Karpas-422 (cell line): ENCODE results near the gene SYNE3. TPM values are rescaled to one million over a fixed set of nuclear protein-coding genes. Genes with fewer than 3 reads are reported as not detected.
A peak's percentile ranks its signal among the peaks of the same experiment; 100 is the strongest.
"Not testable (repeated sequence)": the region's sequence is repeated elsewhere in the genome, so short reads cannot be mapped to it uniquely, and the experiment has no call there.

ENCODE experiments used
- DNase-seq: peaks from one replicate; pipeline ENCODE4 v3.0.0-alpha.2; 2015
- H2AFZ ChIP-seq: fragments of 200-600 bp; sonication (generic); 2 replicates; pipeline ENCODE4 v1.6.1; 2014; ENCODE audit warnings: antibody characterized with exemption, low read length, mixed read lengths
- H3K27ac ChIP-seq: fragments of 200-600 bp; sonication (generic); 2 replicates; pipeline ENCODE4 v1.5.1; 2014; ENCODE audit warnings: mild to moderate bottlenecking, low read length, moderate library complexity
- H3K27me3 ChIP-seq: fragments of 200-600 bp; sonication (generic); 2 replicates; pipeline ENCODE4 v1.6.1; 2014; ENCODE audit warnings: low read length, mixed read lengths
- H3K36me3 ChIP-seq: fragments of 200-600 bp; sonication (generic); 2 replicates; pipeline ENCODE4 v1.6.1; 2014; ENCODE audit warnings: low read length, mixed read lengths; ENCODE audit not compliant: insufficient read depth
- H3K4me1 ChIP-seq: fragments of 200-600 bp; sonication (generic); 2 replicates; pipeline ENCODE4 v1.6.1; 2014; ENCODE audit warnings: mild to moderate bottlenecking, low read length, mixed read lengths
- H3K4me2 ChIP-seq: fragments of 200-600 bp; sonication (generic); 2 replicates; pipeline ENCODE4 v1.6.1; 2014; ENCODE audit warnings: low read length, low read depth, mild to moderate bottlenecking; ENCODE audit not compliant: poor library complexity, severe bottlenecking
- H3K4me3 ChIP-seq: fragments of 200-600 bp; sonication (generic); 2 replicates; pipeline ENCODE4 v1.5.1; 2014; ENCODE audit warnings: mild to moderate bottlenecking, antibody characterized with exemption, low read length, mixed read lengths
- H3K79me2 ChIP-seq: fragments of 200-600 bp; sonication (generic); 2 replicates; pipeline ENCODE4 v1.6.1; 2014; ENCODE audit warnings: mild to moderate bottlenecking, low read length, mixed read lengths
- H3K9ac ChIP-seq: fragments of 200-600 bp; sonication (generic); 2 replicates; pipeline ENCODE4 v1.6.0; 2014; ENCODE audit warnings: low read length
- H3K9me2 ChIP-seq: fragments of 200-600 bp; sonication (generic), shearing (Covaris generic); replicated peaks from 2 replicates; pipeline ENCODE4 v1.6.0; 2014; ENCODE audit warnings: mild to moderate bottlenecking, low read length, moderate library complexity; ENCODE audit not compliant: insufficient read depth
- H3K9me3 ChIP-seq: fragments of 300-700, 200-600 bp; sonication (generic); 2 replicates; pipeline ENCODE4 v1.6.1; 2014; ENCODE audit warnings: low read length, mixed read lengths
- H4K20me1 ChIP-seq: fragments of 200-600 bp; sonication (generic); 2 replicates; pipeline ENCODE4 v1.6.1; 2014; ENCODE audit warnings: mild to moderate bottlenecking, antibody characterized with exemption, low read length, low read depth; ENCODE audit not compliant: insufficient read depth
- total RNA-seq: library from RNA; depleted of rRNA; stranded (reverse); fragments of >200 nt; shearing (Covaris generic); gene quantifications from 2 replicates; pipeline ENCODE4 v1.2.3, GENCODE V29; 2014; ENCODE audit warnings: low replicate concordance

The SYNE3 gene
- total RNA-seq, 1 experiment from 2014 or later, result 1.8 TPM

DNA sequence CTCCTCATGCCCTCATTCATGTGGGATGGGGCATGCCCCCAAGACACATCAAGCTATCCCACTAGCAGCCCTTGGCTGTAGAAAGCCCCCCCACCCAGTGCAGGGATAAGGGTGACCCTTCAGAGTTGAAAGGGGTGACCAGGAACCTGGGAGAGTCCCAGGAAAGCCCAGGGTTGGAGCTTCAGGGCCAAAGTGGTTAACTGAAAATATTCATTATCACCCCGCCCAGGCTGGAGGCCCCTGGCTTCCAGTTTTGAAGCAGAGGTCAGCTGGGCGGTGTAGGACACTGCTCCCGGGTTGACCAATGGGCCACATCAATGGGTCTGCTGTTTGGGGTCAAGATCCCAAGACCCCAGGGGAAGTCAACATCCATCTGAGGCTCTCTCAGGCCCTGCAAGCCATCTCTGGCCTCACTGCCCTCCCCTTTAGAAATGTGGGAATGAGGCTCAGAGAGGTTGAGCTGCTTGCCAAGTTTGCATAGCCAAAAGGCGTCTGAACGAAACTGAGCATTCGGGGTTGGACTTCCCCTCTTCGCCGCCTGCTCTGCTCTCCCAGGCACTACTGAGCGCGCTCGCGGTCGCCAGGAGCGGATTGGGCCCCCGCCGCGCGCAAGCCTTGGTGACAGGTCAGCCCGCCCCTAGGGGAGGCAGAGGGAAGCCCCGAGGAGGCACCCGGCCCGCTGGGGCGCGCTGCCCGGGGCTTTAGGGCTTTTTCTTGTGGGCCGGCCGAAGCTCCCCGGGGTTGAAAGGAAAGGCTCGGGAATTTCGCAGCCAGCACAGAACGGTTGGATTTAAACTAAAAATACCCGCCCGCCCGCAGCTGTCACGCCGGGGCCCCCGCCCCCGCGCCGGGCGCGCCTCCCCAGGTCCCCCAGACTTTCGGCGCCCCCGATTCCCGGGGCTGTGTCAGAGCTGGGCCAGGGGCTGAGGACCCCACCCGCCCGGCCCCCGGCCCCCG is 576 bp downstream of the SYNE3 start:
- Histone ChIP-seq H3K27ac (no peak overlapping the region), H2AFZ (peak overlapping the region; percentile 19; the same call in 1 of the 2 replicates), H3K9me2 (no peaks in the 10 kb centered on the region), H3K9ac (peak overlapping the region; percentile 60), H4K20me1 (no peaks in the 10 kb centered on the region; the same call in 1 of the 2 replicates), H3K9me3 (no peaks in the 10 kb centered on the region), H3K4me3 (peak overlapping the region; percentile 63), H3K79me2 (no peaks in the 10 kb centered on the region), H3K36me3 (no peaks in the 10 kb centered on the region), H3K27me3 (no peaks in the 10 kb centered on the region; the same call in 1 of the 2 replicates), H3K4me1 (peaks cover 50% of the 10 kb centered on the region), H3K4me2 (peak overlapping the region; percentile 82)
- DNase-seq, result peak; percentile 88

DNA sequence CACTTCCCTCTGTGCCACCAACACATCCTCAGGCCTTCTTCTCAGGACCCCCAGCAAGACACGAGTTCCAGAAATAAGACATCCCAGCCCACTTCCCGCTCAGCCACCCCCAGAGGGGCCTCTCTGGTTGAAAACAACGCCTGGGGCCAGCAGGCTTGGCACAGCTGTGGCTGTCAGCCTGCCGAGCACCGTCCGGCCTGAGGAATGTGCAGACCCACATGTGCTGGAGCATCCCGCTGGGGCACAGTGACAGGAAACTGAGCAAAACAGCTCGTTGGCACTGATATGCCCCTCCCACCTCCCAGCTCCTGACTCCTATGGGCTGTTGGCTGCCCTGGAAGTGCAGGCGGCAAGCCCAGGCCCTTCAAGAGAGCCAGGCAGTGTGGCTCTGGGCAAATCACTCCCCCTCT is 1.4 kb downstream of the SYNE3 start:
- H3K4me1 ChIP-seq, result peaks cover 47% of the 10 kb centered on the region
- no peak overlapping the region for H3K27ac ChIP-seq
- no peaks in the 10 kb centered on the region for H3K36me3 ChIP-seq
- no peaks in the 10 kb centered on the region for H3K9me3 ChIP-seq
- no peak overlapping the region for H3K9ac ChIP-seq
- no peaks in the 10 kb centered on the region for H3K79me2 ChIP-seq
- H2AFZ ChIP-seq, result no peak overlapping the region
- H4K20me1 ChIP-seq, result no peaks in the 10 kb centered on the region; the same call in 1 of the 2 replicates
- no peaks in the 10 kb centered on the region for H3K9me2 ChIP-seq
- no peak overlapping the region for H3K4me3 ChIP-seq
- H3K4me2 ChIP-seq, result peak overlapping the region; percentile 82
- H3K27me3 ChIP-seq, result no peaks in the 10 kb centered on the region; the same call in 1 of the 2 replicates
- no peak for DNase-seq

DNA sequence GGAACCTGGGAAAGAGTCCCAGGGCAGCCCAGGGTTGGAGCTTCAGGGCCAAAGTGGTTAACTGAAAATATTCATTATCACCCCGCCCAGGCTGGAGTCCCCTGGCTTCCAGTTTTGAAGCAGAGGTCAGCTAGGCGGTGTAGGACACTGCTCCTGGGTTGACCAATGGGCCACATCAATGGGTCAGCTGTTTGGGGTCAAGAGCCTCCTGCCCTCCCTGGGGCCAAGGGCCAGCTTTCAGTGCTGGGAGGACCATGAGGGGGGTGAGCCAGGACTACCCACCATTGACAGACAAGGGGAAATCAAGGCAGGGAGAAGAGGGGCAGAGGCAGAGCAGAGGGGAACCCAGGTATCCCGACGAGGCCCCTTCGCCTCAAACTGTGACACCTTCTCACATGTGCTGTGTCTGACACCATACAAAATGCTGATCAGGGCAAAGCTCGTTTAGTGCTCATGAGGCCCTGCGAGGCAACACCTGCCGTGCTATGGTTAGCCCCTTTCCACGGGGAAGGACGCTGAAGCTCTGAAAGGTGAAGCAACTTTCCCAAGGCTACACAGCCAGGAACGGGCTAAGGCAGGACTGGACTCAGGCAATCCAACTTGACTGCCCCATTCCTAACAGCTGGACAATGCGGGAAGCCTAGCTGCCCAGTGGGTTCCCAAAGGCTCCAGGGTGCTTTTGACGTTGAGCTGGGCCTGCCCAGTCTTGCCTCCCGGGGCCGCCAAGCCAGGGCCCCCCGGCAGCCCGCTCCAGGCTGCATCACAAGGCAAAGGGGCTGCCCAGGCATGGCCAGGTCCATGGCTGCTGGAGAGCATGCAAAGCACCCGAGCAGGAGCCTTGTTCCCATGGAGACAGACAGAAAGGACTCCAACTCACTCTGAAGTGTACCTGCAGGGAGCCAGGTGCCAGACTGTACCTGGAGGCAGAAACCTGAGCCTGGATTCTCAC is 2.0 kb downstream of the SYNE3 start:
- Histone ChIP-seq H3K9me2 (no peaks in the 10 kb centered on the region), H3K4me3 (no peak overlapping the region), H3K36me3 (no peaks in the 10 kb centered on the region), H3K4me2 (no peak overlapping the region), H3K9ac (no peak overlapping the region), H3K27ac (no peak overlapping the region), H3K4me1 (peaks cover 40% of the 10 kb centered on the region), H3K9me3 (no peaks in the 10 kb centered on the region), H2AFZ (no peak overlapping the region), H3K27me3 (no peaks in the 10 kb centered on the region; the same call in 1 of the 2 replicates), H3K79me2 (no peaks in the 10 kb centered on the region), H4K20me1 (peaks cover 2% of the 10 kb centered on the region; the same call in 1 of the 2 replicates)
- DNase-seq, result no peak

DNA sequence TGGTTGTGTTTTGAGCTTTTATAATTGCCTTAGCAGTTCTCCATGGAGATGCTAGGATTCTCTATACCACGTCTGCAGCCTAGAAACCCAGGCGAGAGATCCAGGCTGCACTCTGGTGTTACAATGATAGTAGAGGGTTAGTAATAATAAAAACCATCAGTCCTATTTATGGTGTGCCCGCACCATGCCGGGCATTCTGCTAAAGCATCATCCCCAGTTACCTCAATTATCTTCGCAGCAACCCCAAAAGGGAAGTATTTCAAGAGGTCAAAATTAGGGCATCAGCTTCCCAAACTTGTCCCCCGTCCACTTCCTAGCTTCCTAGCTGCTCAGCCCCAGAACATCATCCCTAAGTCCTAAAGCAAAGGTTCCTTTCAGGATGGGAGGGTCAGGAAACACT is 3.2 kb downstream of the SYNE3 start:
- Histone ChIP-seq H4K20me1 (peaks cover 4% of the 10 kb centered on the region; the same call in 1 of the 2 replicates), H3K4me3 (no peak overlapping the region), H3K4me2 (no peak overlapping the region), H3K9me2 (no peaks in the 10 kb centered on the region), H3K9ac (no peak overlapping the region), H3K27ac (no peak overlapping the region), H3K4me1 (peaks cover 31% of the 10 kb centered on the region), H3K27me3 (no peaks in the 10 kb centered on the region; the same call in 1 of the 2 replicates), H3K36me3 (no peaks in the 10 kb centered on the region), H2AFZ (no peak overlapping the region), H3K9me3 (no peaks in the 10 kb centered on the region), H3K79me2 (no peaks in the 10 kb centered on the region)
- no peak for DNase-seq

DNA sequence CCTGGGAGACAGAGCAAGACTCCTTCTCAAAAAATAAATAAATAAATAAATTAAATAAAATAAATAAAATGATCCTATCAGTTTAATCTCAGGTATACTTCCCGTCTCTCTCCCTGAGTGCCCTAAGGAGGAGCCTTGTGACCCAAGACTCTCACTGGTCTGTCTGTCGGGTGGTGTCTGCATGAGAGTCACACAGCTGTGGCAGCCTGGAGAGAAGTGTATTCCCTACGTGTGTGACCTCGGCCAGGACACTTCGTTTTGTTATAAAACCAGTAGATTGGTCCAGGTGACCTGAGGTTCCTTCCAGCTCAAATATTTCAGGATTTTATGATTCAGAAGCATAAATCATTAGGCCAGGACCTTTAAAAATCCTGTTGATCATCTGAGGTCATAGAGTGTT is 4.8 kb downstream of the SYNE3 start:
- H3K4me2 ChIP-seq, result no peak overlapping the region
- no peak overlapping the region for H3K4me3 ChIP-seq
- no peaks in the 10 kb centered on the region for H3K27me3 ChIP-seq
- H2AFZ ChIP-seq, result no peak overlapping the region
- H3K27ac ChIP-seq, result no peak overlapping the region
- no peaks in the 10 kb centered on the region for H3K9me3 ChIP-seq
- H4K20me1 ChIP-seq, result peaks cover 4% of the 10 kb centered on the region; the same call in 1 of the 2 replicates
- peaks cover 18% of the 10 kb centered on the region for H3K4me1 ChIP-seq
- no peaks in the 10 kb centered on the region for H3K79me2 ChIP-seq
- DNase-seq, result no peak
- no peaks in the 10 kb centered on the region for H3K36me3 ChIP-seq
- no peaks in the 10 kb centered on the region for H3K9me2 ChIP-seq
- no peak overlapping the region for H3K9ac ChIP-seq

DNA sequence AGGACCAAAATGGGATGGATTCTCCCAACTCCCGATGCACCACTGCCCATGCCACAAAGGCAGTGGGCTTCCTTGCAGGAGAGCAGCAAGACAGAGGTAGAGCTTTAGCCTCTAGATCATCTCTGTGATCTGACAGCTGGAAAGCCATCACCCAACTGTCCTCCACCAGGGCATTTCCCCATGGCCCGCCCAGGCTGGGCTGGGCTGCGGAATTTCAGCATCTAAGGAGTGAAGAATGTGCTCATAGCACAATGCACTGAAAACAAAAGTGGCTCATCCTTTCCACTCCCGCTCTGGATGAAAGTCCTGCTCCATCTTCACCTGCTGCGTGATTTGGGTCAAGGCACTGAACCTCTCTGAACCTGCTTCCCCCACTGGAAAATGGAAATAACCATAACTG is 5.6 kb downstream of the SYNE3 start:
- Histone ChIP-seq H2AFZ (no peak overlapping the region), H3K36me3 (no peaks in the 10 kb centered on the region), H4K20me1 (peaks cover 4% of the 10 kb centered on the region; the same call in 1 of the 2 replicates)

DNA sequence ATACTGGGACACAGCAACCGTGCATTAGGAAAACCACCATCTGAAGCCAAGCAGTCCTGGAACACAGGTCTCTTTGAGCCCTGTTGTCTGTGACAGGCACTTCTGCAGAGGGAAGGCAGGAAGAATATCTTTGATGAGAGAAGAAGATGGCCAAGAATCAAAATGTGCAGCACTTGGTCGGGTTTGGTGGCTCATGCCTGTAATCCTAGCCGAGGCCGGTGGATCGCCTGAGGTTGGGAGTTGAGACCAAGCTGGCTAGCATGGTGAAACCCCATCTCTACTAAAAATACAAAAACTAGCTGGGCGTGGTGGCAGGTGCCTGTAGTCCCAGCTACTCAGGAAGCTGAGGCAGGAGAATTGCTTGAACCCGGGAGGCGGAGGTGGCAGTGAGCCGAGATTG is 6.1 kb downstream of the SYNE3 start:
- H3K9ac ChIP-seq, H3K4me2 ChIP-seq, H3K79me2 ChIP-seq, H3K9me2 ChIP-seq, H3K9me3 ChIP-seq, H4K20me1 ChIP-seq, H3K27ac ChIP-seq, H3K4me1 ChIP-seq, DNase-seq, H3K36me3 ChIP-seq, H3K27me3 ChIP-seq, H2AFZ ChIP-seq, H3K4me3 ChIP-seq: not testable (repeated sequence)

More for the DNA sequence above, 5.6 kb downstream of the SYNE3 start:
- H3K4me1 ChIP-seq, result peaks cover 13% of the 10 kb centered on the region
- no peaks in the 10 kb centered on the region for H3K27me3 ChIP-seq
- H3K4me2 ChIP-seq, result no peak overlapping the region
- no peaks in the 10 kb centered on the region for H3K79me2 ChIP-seq
- no peak overlapping the region for H3K4me3 ChIP-seq
- no peaks in the 10 kb centered on the region for H3K9me2 ChIP-seq
- no peak overlapping the region for H3K9ac ChIP-seq
- H3K27ac ChIP-seq, result no peak overlapping the region
- H3K9me3 ChIP-seq, result no peaks in the 10 kb centered on the region
- no peak for DNase-seq
